Muscle of leg (tissue), 11 donors: ENCODE results near the gene CNKSR1. TPM values are rescaled to one million over a fixed set of nuclear protein-coding genes. Genes with fewer than 3 reads are reported as not detected.

ENCODE experiments used
- DNase-seq: peaks from one replicate; pipeline ENCODE4 v3.0.0; 2013
- H3K27ac ChIP-seq: one replicate; pipeline ENCODE4 v1.5.1; 2013; ENCODE audit warnings: mild to moderate bottlenecking, low read length, control low read depth
- H3K27me3 ChIP-seq: one replicate; pipeline ENCODE4 v1.6.1; 2013; ENCODE audit warnings: low read length; ENCODE audit not compliant: control insufficient read depth, insufficient read depth
- H3K36me3 ChIP-seq: one replicate; pipeline ENCODE4 v1.6.1; 2013; ENCODE audit warnings: low read length; ENCODE audit not compliant: control insufficient read depth, insufficient read depth
- H3K4me1 ChIP-seq: one replicate; pipeline ENCODE4 v1.6.1; 2013; ENCODE audit warnings: low read length; ENCODE audit not compliant: control insufficient read depth, insufficient read depth
- H3K4me3 ChIP-seq: one replicate; pipeline ENCODE4 v1.5.1; 2013; ENCODE audit warnings: low read length, control low read depth
- H3K9me3 ChIP-seq: replicated peaks from 2 replicates; pipeline ENCODE4 v1.6.1; 2013; ENCODE audit warnings: low read depth, low read length; ENCODE audit not compliant: control insufficient read depth
- WGBS: methylation state at CpG from one replicate; pipeline ENCODE4 v1.1.5; 2013; ENCODE audit warnings: missing lambda C conversion rate; ENCODE audit not compliant: insufficient coverage; 5-methylcytosine and 5-hydroxymethylcytosine counted together
- polyA plus RNA-seq, 8 donors: library from polyadenylated mRNA; unstranded; fragments of 120-200 nt; gene quantifications; one replicate each; pipeline versions ENCODE4 v1.2.1 to v1.2.3, GENCODE V29; 2013; ENCODE audit warnings: inconsistent platforms in 1 of 8, low replicate concordance in 1 of 8; ENCODE audit not compliant: insufficient read length in 8 of 8, insufficient read depth in 1 of 8
- total RNA-seq: library from RNA; stranded (reverse); fragments of 120-200 nt; gene quantifications from one replicate; pipeline ENCODE4 v1.2.4, GENCODE V29; 2013

CNKSR1 gene
- total and polyA plus RNA-seq, 9 donors, result 0.81 to 5.2 (median 2.1) TPM

DNA sequence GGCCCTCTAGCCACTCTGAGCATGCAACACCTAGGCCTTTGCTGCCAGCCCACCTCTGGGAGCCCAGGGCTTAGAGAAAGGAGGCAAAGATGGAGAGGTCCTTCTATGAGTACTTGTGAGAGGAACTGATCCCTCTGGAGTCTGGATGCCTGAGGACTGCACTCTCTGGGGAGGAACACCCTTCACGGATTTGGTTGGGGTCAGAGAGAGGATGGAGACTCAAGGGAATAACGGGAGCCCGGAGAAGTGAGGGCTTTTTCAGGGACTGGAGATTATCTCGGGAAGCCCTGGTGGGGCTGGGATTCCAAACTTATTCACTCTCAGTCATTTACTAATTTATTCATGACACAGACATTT is 8.1 kb upstream of the CNKSR1 start:
- H3K4me3 ChIP-seq, result peak overlapping the region; percentile 81
- H3K9me3 ChIP-seq, result no peaks in the 10 kb centered on the region
- no peak for DNase-seq
- peak overlapping the region; percentile 62 for H3K27ac ChIP-seq
- H3K27me3 ChIP-seq, result peaks cover 3% of the 10 kb centered on the region
- no CpG with 5 or more reads among the region's 4 CpGs for WGBS
- H3K36me3 ChIP-seq, result peaks cover 11% of the 10 kb centered on the region
- peaks cover 35% of the 10 kb centered on the region for H3K4me1 ChIP-seq

DNA sequence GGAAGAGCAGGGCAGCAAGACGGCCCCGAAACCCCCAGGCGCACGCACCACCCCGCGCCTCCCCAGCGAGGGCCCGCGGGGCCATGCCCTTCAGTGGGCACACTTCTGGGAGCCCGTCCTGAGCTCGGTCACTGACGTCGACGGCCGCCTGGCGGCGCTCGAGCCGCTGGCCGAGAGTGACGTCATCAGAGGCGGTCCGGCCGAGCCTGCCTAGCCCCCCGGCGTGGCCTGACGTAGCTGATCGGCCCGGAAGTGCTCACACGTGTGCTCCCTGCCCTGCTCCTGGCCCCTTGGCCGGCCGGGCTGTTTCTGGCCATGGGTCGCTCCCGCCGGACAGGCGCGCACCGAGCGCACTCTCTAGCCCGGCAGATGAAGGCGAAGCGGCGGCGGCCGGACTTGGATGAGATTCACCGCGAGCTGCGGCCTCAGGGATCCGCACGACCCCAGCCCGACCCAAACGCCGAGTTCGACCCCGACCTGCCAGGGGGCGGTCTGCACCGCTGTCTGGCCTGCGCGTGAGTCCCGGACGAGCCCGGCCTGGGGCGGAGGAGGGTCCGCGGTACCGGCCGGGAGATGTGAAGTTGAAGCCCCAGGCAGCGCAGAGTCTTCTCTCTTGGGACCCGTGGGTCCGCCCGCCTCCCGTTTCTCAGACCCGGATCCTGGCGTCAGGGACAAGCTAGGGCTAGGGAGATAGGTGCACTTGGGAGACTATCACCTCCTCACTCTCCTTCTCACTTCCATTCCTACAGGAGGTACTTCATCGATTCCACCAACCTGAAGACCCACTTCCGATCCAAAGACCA is 7.4 kb upstream of the CNKSR1 start, which contains the start of gene ZNF593:
Gene ZNF593, plus strand, starts transcription at position 240 of the 803 bp plus-strand sequence. Its CDS starts 76 bp downstream, at position 316.
- H3K9me3 ChIP-seq, result no peaks in the 10 kb centered on the region
- peaks cover 11% of the 10 kb centered on the region for H3K36me3 ChIP-seq
- H3K4me1 ChIP-seq, result peaks cover 30% of the 10 kb centered on the region
- H3K4me3 ChIP-seq, result peak within 1 kb of the TSS; percentile 81
- WGBS, result under 1% methylated on average over 65 of the region's 76 CpGs
- no peaks in the 10 kb centered on the region for H3K27me3 ChIP-seq
- DNase-seq, result peak; percentile 96
- peak within 1 kb of the TSS; percentile 62 for H3K27ac ChIP-seq

DNA sequence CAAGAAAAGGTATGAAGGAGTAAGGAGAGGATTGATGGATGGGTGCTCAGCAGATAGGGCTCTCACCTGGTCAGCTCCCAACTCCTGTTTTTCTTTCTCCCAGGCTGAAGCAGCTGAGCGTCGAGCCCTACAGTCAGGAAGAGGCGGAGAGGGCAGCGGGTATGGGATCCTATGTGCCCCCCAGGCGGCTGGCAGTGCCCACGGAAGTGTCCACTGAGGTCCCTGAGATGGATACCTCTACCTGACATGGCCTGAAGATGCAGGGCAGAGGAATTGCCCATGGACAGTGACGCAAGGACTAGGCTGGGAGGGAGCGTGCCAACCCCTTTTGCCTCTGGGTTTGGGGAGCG is 6.8 kb upstream of the CNKSR1 start:
- Histone ChIP-seq H3K36me3 (peaks cover 11% of the 10 kb centered on the region), H3K27ac (peak overlapping the region; percentile 40), H3K4me1 (peaks cover 26% of the 10 kb centered on the region), H3K4me3 (peak overlapping the region; percentile 81), H3K27me3 (no peaks in the 10 kb centered on the region), H3K9me3 (no peaks in the 10 kb centered on the region)
- no peak for DNase-seq
- 67% methylated on average over 8 of the region's 9 CpGs for WGBS

DNA sequence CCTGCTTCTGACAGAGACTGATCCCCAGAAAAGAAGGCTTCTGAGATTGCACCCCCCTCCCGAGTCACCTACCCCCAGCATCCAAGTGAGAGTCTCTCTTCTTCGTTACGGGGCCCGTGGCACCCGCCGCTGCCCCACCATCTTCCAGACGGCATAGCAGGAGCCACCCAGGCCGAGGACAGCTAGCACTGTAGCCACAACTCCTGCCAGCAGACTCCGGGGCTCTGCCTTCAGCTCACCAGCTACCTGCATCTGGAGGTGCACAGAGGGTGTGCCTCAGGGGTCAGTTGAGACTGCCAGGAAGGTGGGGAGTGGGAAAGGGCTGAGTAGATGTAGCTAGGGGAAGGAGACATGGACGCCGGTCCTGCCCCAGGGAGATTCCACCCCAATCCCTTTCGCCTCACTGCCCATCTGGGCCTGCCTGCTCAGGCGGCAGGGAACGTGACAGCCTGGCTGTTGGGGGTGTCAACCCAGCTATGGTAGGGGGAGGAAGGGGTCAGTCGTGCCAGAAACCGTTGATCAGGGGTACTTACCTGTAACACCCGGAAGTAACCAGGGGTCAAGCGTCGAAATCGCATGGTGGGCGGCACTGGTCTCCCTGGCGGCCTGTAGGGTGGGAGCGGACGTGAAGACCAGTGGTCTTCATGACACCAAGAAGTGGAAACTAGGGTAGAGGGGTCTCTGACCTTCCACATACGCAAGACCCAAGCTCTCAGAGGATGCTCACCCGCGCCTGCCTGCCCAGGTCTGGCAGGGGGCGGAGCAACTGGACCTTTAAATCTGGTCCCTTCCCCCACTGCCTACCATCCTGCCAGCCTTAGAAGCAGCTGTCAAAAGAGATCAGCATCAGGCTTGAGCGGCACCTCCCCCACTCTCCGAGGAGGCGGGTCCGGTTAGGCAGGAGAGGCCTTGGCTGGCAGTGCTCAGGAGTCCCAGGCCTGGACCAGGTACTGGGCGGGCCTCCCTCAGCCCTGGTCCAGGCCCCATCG is 5.9 kb upstream of the CNKSR1 start, which contains the start of gene ZNF593OS:
Gene ZNF593OS, minus strand, starts transcription at position 749 of the 989 bp plus-strand sequence. Its CDS starts 171 bp downstream, at position 578.
- H3K27ac ChIP-seq, result no peak within 1 kb of the TSS
- no peak within 1 kb of the TSS for H3K4me3 ChIP-seq
- 81% methylated on average over 26 of the region's 34 CpGs for WGBS
- no peak for DNase-seq
- no peaks in the 10 kb centered on the region for H3K27me3 ChIP-seq
- H3K36me3 ChIP-seq, result peaks cover 11% of the 10 kb centered on the region
- peaks cover 25% of the 10 kb centered on the region for H3K4me1 ChIP-seq
- H3K9me3 ChIP-seq, result no peaks in the 10 kb centered on the region

DNA sequence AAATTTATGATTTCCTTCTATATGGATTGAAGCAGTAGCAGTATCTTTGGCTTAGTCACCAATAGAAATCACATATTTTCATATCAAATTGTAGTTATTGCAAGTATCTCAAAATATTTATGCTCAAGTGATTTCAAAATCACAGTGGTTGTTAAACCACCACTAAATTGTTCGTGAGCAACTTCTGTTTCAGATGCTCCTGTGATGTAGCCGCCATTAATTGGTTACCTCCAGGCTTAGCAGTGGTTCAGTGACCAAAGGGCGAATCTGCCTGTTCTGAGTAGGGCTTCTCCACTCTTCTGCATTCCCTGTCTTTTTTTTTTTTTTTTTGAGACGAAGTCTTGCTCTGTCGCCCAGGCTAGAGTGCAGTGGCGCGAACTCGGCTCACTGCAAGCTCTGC is 1.9 kb upstream of the CNKSR1 start:
- H3K27me3 ChIP-seq, result no peaks in the 10 kb centered on the region
- H3K36me3 ChIP-seq, result peaks cover 11% of the 10 kb centered on the region
- 88% methylated on average over 3 of the region's 8 CpGs for WGBS
- no peaks in the 10 kb centered on the region for H3K9me3 ChIP-seq
- peaks cover 14% of the 10 kb centered on the region for H3K4me1 ChIP-seq
- no peak for DNase-seq
- H3K4me3 ChIP-seq, result no peak overlapping the region
- no peak overlapping the region for H3K27ac ChIP-seq

DNA sequence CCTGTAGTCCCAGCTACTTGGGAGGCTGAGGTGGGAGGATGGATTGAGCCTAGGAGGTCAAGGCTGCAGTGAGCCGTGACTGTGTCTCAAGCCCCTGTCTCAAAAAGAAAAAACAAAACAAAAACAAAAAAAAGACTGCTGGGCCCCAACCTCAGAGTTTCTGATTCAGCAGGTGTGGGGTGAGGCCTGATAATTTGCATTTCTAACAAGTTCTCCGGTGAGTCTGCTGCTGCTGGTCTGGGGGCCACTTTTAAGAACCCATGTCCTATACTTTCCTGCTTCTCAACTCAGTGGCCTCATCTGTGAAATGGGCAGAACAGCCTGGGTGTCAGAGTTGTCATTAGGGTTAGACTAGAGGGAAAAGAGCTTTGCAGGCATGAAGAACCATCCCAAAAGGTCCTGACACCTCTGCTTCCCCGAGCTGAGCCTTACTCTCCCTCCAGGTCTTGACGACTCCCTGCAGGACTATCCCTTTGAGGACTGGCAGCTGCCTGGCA is 2.8 kb downstream of the CNKSR1 start:
- DNase-seq, result no peak
- H3K4me3 ChIP-seq, result no peak overlapping the region
- H3K27me3 ChIP-seq, result no peaks in the 10 kb centered on the region
- WGBS, result 83% methylated on average over 3 of the region's 4 CpGs
- no peaks in the 10 kb centered on the region for H3K9me3 ChIP-seq
- H3K36me3 ChIP-seq, result no peaks in the 10 kb centered on the region
- H3K4me1 ChIP-seq, result peaks cover 5% of the 10 kb centered on the region
- no peak overlapping the region for H3K27ac ChIP-seq

DNA sequence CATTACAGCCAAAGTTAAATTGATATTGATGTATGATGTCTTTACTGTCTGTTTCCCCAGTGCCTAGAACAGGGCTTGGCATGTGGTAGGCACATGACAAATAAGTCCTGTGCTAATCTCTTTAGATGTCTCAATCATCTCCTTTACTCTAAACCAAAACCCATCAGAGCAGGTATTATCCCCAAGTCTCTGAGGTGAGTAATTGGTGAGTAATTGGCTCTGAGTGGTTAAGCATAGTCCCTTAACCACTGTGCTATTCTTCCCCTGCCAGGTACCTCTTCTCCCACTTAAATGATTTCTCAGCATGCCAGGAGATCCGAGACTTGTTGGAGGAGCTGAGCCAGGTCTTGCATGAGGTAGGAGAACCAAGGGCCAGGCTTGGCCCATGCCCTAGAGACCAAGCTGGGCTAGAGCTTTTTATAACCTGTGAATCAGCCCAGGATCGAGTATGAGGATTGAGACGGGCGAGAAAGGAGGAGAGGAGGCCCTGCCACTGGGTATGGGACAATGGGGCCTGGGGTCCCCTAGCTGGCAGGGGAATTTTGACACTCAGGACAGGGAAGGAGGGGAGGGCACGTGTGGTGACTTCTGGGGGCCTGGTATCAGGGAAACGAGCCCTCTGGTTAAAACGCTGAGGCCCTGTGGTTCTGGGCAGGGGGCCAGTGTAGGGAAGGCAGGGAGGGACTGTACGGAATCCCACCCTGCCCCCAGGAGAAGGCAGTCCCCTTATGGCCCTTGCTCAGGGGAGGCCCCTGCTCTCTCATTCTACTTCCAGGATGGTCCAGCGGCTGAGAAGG is 4.5 kb downstream of the CNKSR1 start:
- H3K4me3 ChIP-seq, result no peak overlapping the region
- H3K36me3 ChIP-seq, result no peaks in the 10 kb centered on the region
- H3K27me3 ChIP-seq, result no peaks in the 10 kb centered on the region
- H3K27ac ChIP-seq, result no peak overlapping the region
- H3K4me1 ChIP-seq, result peaks cover 5% of the 10 kb centered on the region
- DNase-seq, result no peak
- 45% methylated on average over 6 of the region's 9 CpGs for WGBS
- no peaks in the 10 kb centered on the region for H3K9me3 ChIP-seq

DNA sequence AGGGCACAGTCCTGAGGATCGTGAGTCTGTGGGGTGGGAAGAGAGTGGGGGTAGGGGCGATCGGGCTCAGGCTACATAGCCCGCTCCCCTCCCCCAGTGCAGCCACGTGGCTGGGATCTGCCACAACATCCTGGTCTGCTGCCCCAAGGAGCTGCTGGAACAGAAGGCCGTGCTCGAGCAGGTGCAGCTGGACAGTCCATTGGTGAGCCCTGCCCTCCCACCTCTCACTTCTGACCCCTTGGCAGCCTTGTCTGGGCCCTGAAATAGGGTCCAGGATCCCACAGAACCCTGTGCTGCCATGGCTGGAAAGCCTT is 5.0 kb downstream of the CNKSR1 start:
- Histone ChIP-seq H3K4me3 (no peak overlapping the region), H3K4me1 (peaks cover 5% of the 10 kb centered on the region), H3K27me3 (no peaks in the 10 kb centered on the region), H3K9me3 (no peaks in the 10 kb centered on the region), H3K36me3 (no peaks in the 10 kb centered on the region), H3K27ac (no peak overlapping the region)
- 66% methylated on average over 7 of the region's 7 CpGs for WGBS
- no peak for DNase-seq

DNA sequence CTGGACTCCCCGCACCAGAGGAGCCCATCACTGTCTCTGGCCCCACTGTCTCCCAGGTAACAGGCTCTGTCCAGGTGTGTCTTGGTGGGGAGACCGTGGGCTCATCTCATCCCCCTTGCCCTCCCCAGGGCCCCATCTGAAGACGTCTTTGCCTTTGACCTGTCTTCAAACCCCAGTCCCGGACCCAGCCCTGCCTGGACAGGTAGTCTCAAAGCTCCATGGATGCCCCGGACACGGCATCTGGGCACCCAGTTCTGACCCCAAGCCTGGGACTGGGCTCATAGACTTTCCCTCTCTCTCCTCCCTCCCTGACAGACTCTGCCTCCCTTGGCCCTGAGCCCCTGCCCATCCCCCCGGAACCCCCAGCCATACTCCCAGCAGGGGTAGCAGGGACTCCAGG is 6.8 kb downstream of the CNKSR1 start:
- Histone ChIP-seq H3K27ac (no peak overlapping the region), H3K9me3 (no peaks in the 10 kb centered on the region), H3K27me3 (no peaks in the 10 kb centered on the region), H3K36me3 (no peaks in the 10 kb centered on the region), H3K4me3 (no peak overlapping the region), H3K4me1 (peaks cover 5% of the 10 kb centered on the region)
- 88% methylated on average over 4 of the region's 7 CpGs for WGBS
- no peak for DNase-seq
